Panc1 (cell line): Measurements from ENCODE around the gene FBXW12.

Source experiments
- REST ChIP-seq, 2 experiments: IDR thresholded peaks; 2 replicates each; pipeline ENCODE4 v1.6.1; 2011 to 2012; ENCODE audit warnings: low read depth in 2 of 2, control low read depth in 1 of 2, low read length in 1 of 2, mild to moderate bottlenecking in 1 of 2, moderate library complexity in 1 of 2; ENCODE audit not compliant: insufficient read depth in 1 of 2
- TCF7L2 ChIP-seq: IDR thresholded peaks from 2 replicates; pipeline ENCODE4 v1.6.1; 2011; ENCODE audit warnings: mild to moderate bottlenecking, low read depth, low read length, inconsistent platforms
- TF ChIP-seq, protein P1 (sequence below): fragments of 450-650 bp; IDR thresholded peaks from 2 replicates; pipeline ENCODE4 v1.5.1; 2017; ENCODE audit warnings: mild to moderate bottlenecking

- TF ChIP-seq, protein P1, sequence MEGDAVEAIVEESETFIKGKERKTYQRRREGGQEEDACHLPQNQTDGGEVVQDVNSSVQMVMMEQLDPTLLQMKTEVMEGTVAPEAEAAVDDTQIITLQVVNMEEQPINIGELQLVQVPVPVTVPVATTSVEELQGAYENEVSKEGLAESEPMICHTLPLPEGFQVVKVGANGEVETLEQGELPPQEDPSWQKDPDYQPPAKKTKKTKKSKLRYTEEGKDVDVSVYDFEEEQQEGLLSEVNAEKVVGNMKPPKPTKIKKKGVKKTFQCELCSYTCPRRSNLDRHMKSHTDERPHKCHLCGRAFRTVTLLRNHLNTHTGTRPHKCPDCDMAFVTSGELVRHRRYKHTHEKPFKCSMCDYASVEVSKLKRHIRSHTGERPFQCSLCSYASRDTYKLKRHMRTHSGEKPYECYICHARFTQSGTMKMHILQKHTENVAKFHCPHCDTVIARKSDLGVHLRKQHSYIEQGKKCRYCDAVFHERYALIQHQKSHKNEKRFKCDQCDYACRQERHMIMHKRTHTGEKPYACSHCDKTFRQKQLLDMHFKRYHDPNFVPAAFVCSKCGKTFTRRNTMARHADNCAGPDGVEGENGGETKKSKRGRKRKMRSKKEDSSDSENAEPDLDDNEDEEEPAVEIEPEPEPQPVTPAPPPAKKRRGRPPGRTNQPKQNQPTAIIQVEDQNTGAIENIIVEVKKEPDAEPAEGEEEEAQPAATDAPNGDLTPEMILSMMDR: no peak
- TF ChIP-seq TCF7L2 (no peak), REST (IDR thresholded peaks at IDR 0.05; ENCODE audit: insufficient read depth in 1 of 2, low read depth in 2 of 2, low read length in 1 of 2) (no peak)
Observed at GRCh38 chr3:48414376-48415250, 42.6 kb downstream of the FBXW12 start.
